Astrocyte (in vitro differentiated cells and primary cell): Measurements from ENCODE around the gene TBL2. TPM values are rescaled to one million over a fixed set of nuclear protein-coding genes. Genes with fewer than 3 reads are reported as not detected.

Source experiments
- DNase-seq: peaks from one replicate; pipeline ENCODE4 v3.0.0-alpha.2; 2010; ENCODE audit warnings: low read depth
- FAIRE-seq: peaks from 2 replicates; lab custom pipeline; 2011; peaks lifted over from hg19 to GRCh38; lab: Jason Lieb, UNC
- H2AFZ ChIP-seq: 2 replicates; pipeline ENCODE4 v1.6.0; 2012; ENCODE audit warnings: low read depth, low read length, inconsistent platforms
- H3K27ac ChIP-seq: 2 replicates; pipeline ENCODE4 v1.5.1; 2011; ENCODE audit warnings: low read depth, low read length, inconsistent platforms
- H3K27me3 ChIP-seq: 2 replicates; pipeline ENCODE4 v1.6.0; 2011; ENCODE audit warnings: low read length, inconsistent platforms; ENCODE audit not compliant: insufficient read depth
- H3K36me3 ChIP-seq: 2 replicates; pipeline ENCODE4 v1.5.1; 2011; ENCODE audit warnings: low read length, inconsistent platforms; ENCODE audit not compliant: insufficient read depth
- H3K4me1 ChIP-seq: 2 replicates; pipeline ENCODE4 v1.5.1; 2011; ENCODE audit warnings: low read length, inconsistent platforms; ENCODE audit not compliant: insufficient read depth
- H3K4me2 ChIP-seq: 2 replicates; pipeline ENCODE4 v1.6.0; 2012; ENCODE audit warnings: low read length, inconsistent platforms
- H3K4me3 ChIP-seq: 2 replicates; pipeline ENCODE4 v1.5.1; 2011; ENCODE audit warnings: low read depth, mild to moderate bottlenecking, low read length, inconsistent platforms; ENCODE audit not compliant: insufficient read depth
- H3K79me2 ChIP-seq: 2 replicates; pipeline ENCODE4 v1.6.0; 2012; ENCODE audit warnings: mild to moderate bottlenecking, low read length, inconsistent platforms; ENCODE audit not compliant: insufficient read depth
- H3K9ac ChIP-seq: 2 replicates; pipeline ENCODE4 v1.6.0; 2012; ENCODE audit warnings: mild to moderate bottlenecking, low read length, inconsistent platforms
- H3K9me3 ChIP-seq: 2 replicates; pipeline ENCODE4 v1.5.1; 2012; ENCODE audit warnings: low read depth, mild to moderate bottlenecking, low read length, inconsistent platforms; ENCODE audit not compliant: insufficient read depth
- H4K20me1 ChIP-seq: 2 replicates; pipeline ENCODE4 v1.6.0; 2012; ENCODE audit warnings: low read length, inconsistent platforms; ENCODE audit not compliant: insufficient read depth
- H3K27ac Mint-ChIP-seq: one replicate; pipeline ENCODE4 v1.8.0; 2021; ENCODE audit warnings: mild to moderate bottlenecking, mixed read lengths; ENCODE audit not compliant: unreplicated experiment
- H3K27me3 Mint-ChIP-seq: one replicate; pipeline ENCODE4 v1.8.0; 2021; ENCODE audit warnings: low read depth, mixed read lengths; ENCODE audit not compliant: unreplicated experiment
- H3K36me3 Mint-ChIP-seq: one replicate; pipeline ENCODE4 v1.8.0; 2021; ENCODE audit warnings: low read depth, mixed read lengths; ENCODE audit not compliant: unreplicated experiment
- H3K4me1 Mint-ChIP-seq: one replicate; pipeline ENCODE4 v1.8.0; 2021; ENCODE audit warnings: low read depth, mixed read lengths; ENCODE audit not compliant: unreplicated experiment
- H3K4me3 Mint-ChIP-seq: one replicate; pipeline ENCODE4 v1.8.0; 2021; ENCODE audit warnings: mild to moderate bottlenecking, moderate library complexity, mixed read lengths; ENCODE audit not compliant: unreplicated experiment
- H3K9me3 Mint-ChIP-seq: one replicate; pipeline ENCODE4 v1.8.0; 2021; ENCODE audit warnings: mild to moderate bottlenecking, mixed read lengths; ENCODE audit not compliant: unreplicated experiment
- CTCF ChIP-seq: IDR thresholded peaks from 2 replicates; pipeline ENCODE4 v1.5.1; 2011; ENCODE audit warnings: low read depth, mild to moderate bottlenecking, inconsistent platforms, low read length, moderate library complexity; ENCODE audit not compliant: insufficient read depth
- EZH2 ChIP-seq: IDR thresholded peaks from 2 replicates; pipeline ENCODE4 v1.6.1; 2012; ENCODE audit warnings: mild to moderate bottlenecking, low read length, inconsistent platforms; ENCODE audit not compliant: insufficient read depth
- total RNA-seq: library from RNA; stranded (reverse); gene quantifications from 2 replicates; pipeline ENCODE4 v1.2.1, GENCODE V29; 2021

TBL2 gene
- total RNA-seq, 1 donor from 2014 or later = 54.8 TPM

DNA sequence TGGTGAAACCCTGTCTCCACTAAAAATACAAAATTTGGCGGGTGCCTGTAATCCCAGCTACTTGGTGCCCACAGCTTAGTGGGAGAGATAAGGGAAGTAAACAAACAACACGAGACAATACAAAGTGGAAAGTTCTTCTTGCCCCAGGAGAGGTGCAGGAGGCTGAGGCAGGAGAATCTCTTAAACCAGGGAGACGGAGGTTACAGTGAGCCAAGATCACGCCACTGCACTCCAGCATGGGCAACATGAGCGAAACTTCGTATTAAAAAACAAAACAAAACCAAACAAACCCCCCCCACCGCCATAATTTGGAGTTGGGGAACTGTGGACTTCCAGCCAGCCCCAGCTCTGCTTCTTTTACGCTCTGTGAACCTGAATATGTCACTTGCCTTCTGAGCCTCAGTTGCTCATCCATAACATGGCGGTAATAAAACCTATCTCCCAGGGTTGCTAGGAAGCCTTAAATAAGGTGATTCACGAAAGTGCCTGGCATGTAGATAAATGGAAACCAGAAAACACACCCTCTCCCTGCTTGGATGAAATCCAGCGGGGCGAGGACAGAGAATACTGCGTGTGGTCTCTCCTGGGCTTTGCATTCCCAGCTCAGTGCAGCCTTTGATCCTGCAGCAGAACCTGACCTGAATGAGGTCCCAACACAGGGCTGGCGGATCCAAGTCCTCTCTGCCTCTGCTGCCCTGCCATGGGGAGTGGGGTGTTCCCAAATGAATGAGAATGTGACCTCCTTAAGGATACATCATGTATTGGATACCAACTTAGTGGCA, 35.8 kb upstream of the TBL2 start:
- Histone ChIP-seq H3K27me3 (peaks cover 7% of the 10 kb centered on the region), H3K4me3 (no peak overlapping the region), H3K4me1 (peaks cover 3% of the 10 kb centered on the region), H3K4me2 (no peak overlapping the region), H3K9ac (no peak overlapping the region), H3K36me3 (no peaks in the 10 kb centered on the region), H3K79me2 (no peaks in the 10 kb centered on the region), H4K20me1 (no peaks in the 10 kb centered on the region), H3K27ac (no peak overlapping the region), H3K9me3 (no peaks in the 10 kb centered on the region), H2AFZ (no peak overlapping the region)
- no peak overlapping the region for H3K27ac Mint-ChIP-seq
- DNase-seq = peak; percentile 21
- no peaks in the 10 kb centered on the region for H3K36me3 Mint-ChIP-seq
- TF ChIP-seq EZH2 (no peak), CTCF (no peak)
- peaks cover 30% of the 10 kb centered on the region for H3K27me3 Mint-ChIP-seq
- H3K4me1 Mint-ChIP-seq = no peaks in the 10 kb centered on the region
- FAIRE-seq = no peak
- H3K9me3 Mint-ChIP-seq = peaks cover 2% of the 10 kb centered on the region
- H3K4me3 Mint-ChIP-seq = no peak overlapping the region

DNA sequence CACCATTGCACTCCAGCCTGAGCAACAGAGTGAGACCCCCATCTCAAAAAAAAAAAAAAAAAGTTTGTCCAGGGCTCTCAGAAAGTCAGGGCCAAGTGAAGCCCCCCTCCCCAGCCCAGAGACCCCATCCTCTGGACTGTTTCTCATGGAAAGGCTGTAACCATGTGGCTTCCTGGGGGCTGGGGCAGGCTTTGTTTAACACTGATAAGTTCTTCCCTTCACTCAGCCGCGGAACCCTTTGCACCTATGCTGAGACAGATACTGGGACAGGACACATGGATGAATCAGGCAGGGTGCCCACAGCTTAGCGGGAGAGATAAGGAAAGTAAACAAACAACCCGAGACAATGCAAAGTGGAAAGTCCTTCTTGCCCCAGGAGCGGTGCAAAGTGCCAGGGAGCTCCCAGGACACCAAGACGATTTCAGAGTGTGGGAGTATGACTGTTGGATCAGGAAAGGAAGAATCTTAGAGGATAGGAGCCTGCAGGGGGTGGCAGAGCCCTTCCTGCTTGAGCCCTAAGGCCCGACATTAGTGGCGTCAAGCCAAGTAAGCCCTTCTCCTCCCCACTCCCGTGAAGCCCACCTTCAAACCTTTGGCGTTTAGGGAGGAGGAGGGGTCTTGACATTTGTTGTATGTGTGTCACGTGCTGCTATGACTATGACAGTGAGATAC, 34.4 kb upstream of the TBL2 start:
- Mint-ChIP-seq H3K27ac (no peak overlapping the region), H3K4me3 (no peak overlapping the region), H3K27me3 (peaks cover 26% of the 10 kb centered on the region), H3K4me1 (no peaks in the 10 kb centered on the region), H3K36me3 (no peaks in the 10 kb centered on the region), H3K9me3 (peaks cover 2% of the 10 kb centered on the region)
- no peak for TF ChIP-seq EZH2
- peak; percentile 7 for TF ChIP-seq CTCF
- no peak overlapping the region for H3K9ac ChIP-seq
- peaks cover 6% of the 10 kb centered on the region for H3K27me3 ChIP-seq
- no peak overlapping the region for H2AFZ ChIP-seq
- FAIRE-seq (no peak), DNase-seq (no peak)
- no peaks in the 10 kb centered on the region for H3K36me3 ChIP-seq
- H3K9me3 ChIP-seq = no peaks in the 10 kb centered on the region
- no peaks in the 10 kb centered on the region for H4K20me1 ChIP-seq
- H3K4me1 ChIP-seq = peaks cover 3% of the 10 kb centered on the region
- peak overlapping the region; percentile 8 for H3K4me2 ChIP-seq
- no peaks in the 10 kb centered on the region for H3K79me2 ChIP-seq
- no peak overlapping the region for H3K4me3 ChIP-seq
- no peak overlapping the region for H3K27ac ChIP-seq
